GM21423 (cell line): ENCODE data around the gene MINDY4.

Experiments used
- ATAC-seq: cut with Tn5 transposase; IDR thresholded peaks from one replicate; pipeline ENCODE4 v1.9.1; 2021; ENCODE audit warnings: mild to moderate bottlenecking, moderate library complexity; ENCODE audit not compliant: unreplicated experiment

The MINDY4 gene

DNA sequence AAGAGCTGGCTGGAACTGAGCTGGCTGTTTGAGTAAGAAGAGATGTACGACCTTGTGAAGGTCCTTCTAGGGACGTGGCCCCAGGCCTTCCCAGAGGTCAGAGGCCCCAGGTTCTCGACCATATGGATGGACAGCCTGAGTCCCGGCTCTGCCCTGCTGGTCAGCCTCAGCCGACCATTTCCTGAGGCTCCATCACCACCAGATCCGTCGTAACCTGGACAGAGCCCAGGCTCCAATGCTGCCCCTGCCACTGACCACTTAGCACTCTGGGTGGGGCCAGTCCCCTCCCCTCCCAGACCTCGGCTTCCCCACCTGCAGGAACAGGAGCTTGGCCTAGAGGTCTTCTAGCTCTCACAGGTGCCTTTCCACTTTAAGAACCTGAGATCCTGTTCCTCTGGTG is 29.9 kb upstream of the MINDY4 start:
- no peak for ATAC-seq

- ATAC-seq: no peak
These were observed 27.7 kb upstream of the MINDY4 start for GRCh38 chr7:30743371-30744074.

- no peak for ATAC-seq
These were observed 27.2 kb upstream of the MINDY4 start for GRCh38 chr7:30744075-30744417.

- ATAC-seq: no peak
These were observed 25.8 kb upstream of the MINDY4 start for GRCh38 chr7:30745261-30745941.

GRCh38 chr7:30750010-30750409 is 21.2 kb upstream of the MINDY4 start:
- ATAC-seq: no peak

- ATAC-seq: no peak
These were observed 20.2 kb upstream of the MINDY4 start for GRCh38 chr7:30750683-30751650.

DNA sequence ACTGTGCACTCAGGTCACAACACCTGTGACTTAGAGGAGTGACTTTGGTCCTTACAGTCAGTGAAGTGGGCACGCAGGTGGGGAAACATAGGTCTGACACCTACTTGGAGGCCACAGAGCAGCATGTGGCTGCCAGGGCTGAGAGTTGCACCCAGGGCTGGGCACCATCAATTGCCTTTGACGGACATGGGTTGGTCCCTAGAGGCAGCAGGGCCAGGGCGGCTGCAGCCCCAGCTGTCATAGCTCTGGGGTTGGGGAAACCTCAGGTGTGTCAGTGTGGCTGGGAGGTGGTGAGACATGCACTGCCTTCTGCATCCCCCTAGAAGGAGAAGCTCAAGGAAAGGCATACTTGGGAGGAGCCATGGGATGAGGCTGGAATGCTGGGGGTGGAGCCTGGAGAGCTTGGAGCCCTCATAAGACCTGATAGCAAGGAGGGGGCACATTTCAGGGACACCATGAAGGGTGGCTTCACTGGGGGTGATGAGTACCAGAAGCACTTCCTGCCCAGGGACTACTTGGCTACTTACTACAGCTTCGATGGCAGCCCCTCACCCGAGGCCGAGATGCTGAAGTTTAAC is 19.4 kb upstream of the MINDY4 start, which contains the start of gene INMT:
TSS of gene INMT (plus strand) at position 440 of the 578 bp plus-strand sequence. CDS start at position 456, 16 bp downstream.
- no peak for ATAC-seq

DNA sequence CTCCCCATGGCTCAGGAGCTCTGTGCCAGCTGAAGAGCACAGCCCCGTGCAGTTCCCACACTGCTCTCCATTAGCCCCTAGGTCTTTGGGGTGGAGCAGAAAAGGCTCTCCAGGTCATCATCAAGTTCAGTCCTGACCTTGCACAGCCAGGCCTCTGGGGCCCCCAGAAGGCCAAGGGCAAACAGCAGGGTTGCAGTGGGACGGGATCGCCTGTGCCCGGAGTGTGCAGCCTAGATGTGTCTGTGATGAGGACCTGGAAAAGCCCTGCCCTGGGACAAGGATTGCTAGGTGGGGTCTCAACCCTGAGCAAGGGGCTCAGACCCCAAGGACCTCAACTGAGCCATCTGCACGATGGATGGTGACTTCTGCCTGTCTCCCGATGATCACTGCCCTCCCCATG is 18.7 kb upstream of the MINDY4 start:
- no peak for ATAC-seq

DNA sequence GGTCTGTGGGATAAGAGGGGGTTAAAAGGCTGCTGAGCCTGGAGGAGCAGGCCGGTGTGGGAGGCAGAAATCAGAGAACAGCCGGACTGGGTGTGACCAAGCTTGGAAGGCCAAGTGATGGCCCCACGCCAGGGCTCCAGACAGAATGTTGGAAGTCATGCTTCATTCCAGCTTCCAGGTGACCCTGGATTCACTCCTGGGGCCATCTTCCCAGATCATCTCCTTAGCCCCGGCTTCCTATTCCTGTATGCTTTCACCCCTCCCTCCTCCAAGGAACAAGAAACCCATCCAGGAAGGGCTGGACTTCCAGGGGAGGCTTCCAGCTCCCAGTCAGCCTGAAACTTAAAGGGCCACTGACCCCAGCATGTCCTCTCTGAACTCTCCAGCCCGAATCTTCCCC is 18.2 kb upstream of the MINDY4 start:
- ATAC-seq: no peak

DNA sequence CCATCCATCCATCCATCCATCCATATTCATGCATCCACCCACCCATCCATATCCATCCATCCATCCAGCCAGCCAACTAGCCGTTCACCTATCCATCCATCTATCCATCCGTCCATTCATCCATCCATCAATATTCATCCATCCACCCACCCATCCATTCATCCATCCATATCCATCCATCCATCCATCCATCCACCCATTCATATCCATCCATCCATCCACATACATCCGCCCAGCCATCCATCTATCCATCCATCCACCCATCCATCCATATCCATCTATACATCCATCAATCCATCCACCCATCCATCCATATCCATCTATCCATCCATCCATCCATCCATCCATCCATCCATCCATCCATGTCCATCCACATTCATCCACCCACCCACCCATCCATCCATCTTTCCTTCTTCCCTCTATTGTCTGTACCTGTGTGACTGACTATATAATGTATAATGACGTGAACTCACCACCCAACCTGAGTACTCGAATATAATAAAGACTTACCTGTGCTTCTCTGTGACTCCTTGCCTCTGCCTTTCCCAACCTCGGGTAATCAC is 16.8 kb upstream of the MINDY4 start:
- ATAC-seq: no peak

DNA sequence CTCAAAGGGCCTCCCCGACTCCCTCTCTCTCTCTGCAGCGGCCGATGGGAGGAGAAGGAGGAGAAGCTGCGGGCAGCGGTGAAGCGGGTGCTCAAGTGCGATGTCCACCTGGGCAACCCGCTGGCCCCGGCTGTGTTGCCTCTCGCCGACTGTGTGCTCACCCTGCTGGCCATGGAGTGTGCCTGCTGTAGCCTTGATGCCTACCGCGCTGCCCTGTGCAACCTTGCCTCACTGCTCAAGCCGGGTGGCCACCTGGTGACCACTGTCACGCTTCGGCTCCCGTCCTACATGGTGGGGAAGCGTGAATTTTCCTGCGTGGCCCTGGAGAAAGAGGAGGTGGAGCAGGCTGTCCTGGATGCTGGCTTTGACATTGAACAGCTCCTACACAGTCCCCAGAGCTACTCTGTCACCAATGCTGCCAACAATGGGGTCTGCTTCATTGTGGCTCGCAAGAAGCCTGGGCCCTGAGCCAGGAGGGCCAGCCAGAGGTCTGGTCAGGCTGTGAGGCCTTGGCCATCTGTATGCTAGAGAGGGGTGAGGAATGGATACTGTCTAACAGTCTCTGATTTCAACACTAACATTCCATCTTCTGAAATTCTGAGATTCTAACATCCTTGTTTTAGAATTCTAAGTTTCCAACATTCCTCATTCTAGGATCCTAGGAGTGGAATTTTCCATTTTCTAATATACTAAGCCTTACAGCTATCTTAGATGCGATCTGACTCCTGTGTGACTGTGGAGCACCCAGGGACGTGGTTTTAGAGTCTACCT is 15.6 kb upstream of the MINDY4 start:
- no peak for ATAC-seq

DNA sequence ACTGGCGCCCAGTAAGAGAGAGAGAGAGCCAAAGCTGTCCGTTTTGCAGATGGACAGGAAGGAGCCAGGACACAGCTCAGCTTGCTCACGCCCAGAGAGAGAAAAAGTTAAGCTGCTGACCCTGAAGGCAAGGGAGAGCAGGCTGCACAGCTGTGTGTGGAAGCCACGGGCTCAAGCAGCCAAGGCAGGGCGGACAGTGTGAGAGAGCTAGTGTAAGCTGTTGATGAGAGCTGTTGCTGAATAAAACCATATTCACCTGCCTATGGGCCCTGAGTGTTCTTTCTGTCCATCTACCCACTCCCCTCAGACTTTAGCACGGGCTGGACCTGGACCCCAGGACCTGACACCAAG is 13.9 kb upstream of the MINDY4 start:
- ATAC-seq: no peak

GRCh38 chr7:30760514-30761213 is 10.6 kb upstream of the MINDY4 start:
- ATAC-seq: no peak

- ATAC-seq: no peak
These were observed 9.7 kb upstream of the MINDY4 start for GRCh38 chr7:30761214-30762156.

DNA sequence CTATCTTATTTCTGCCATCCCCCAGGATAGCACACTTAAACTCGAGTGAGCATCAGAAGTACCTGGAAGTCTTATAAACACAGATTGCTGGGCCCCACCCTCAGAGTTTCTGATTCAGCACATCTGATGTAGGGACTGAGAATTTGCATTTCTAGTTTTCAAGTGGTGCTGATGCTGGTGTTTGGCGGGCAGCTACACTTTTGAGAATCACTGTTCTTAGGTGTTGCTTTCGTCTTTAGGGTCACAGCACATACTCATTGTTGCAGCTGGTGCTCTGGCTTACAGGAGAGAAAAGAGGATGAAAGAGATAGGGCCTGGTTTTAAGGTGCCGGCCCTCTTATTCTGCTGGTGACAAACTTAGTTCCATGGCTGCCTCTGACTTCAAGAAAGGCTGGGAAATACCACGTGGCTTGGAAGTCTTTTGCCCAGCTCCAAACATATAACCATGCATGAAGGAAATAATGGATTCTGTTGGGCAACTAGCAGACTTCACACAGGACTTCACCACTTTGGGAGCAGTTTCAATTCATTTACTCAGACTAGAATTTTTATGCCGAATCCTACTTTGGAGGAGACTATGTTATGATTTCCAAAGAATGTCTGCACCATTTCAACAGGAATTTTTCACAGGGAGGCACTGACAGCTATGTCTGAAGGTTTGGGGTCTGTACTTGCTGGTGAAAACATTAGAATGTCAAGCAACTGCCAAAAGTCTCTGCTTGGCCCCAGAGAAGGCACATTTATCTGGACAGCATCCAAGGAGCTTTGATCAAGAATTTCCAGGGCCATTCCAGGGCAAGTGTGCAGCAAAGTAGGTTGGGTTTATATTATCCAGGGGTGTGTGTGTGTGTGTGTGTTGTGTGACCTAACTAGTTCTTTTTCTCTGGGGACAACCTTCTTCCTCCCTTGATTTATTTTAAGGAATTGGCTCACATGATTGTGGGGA is 6.9 kb upstream of the MINDY4 start:
- ATAC-seq: peak; percentile 74

DNA sequence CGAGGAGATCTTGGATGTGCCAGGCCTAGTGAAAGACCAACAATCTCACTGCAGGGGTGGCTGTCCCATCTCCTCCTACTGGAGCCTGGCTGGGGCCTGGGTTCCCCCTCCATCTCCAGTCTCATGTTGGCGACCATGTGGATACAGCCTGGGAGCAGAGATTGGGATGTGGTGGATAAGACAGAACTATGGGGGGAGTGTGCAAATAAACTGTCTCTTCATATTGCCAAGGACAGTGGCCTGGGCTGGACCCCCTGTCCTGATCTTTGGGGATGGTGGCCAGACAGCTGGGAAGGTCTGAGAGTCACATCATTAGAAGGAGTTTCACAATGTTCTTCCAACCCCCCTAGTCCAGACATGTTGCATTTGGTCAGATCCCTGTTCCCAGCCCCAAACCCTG is 5.8 kb upstream of the MINDY4 start:
- ATAC-seq: no peak

- no peak for ATAC-seq
These were observed 408 bp upstream of the MINDY4 start for GRCh38 chr7:30770845-30771173.
